Measurements from ENCODE around the gene LRRC4C. TPM values are rescaled to one million over a fixed set of nuclear protein-coding genes. Genes with fewer than 3 reads are reported as not detected.

LRRC4C gene
- total RNA-seq, 1 experiment from 2014 or later, result 0.15 TPM

GRCh38 chr11:41042688-41043087 lies 416.8 kb downstream of the LRRC4C start:
- Histone ChIP-seq H3K36me3 (ENCODE audit: control insufficient read depth, insufficient read depth, low read length) (no peaks in the 10 kb centered on the region), H3K4me1 (ENCODE audit: control insufficient read depth, insufficient read depth, low read length) (no peaks in the 10 kb centered on the region), H3K9me3 (ENCODE audit: control insufficient read depth, insufficient read depth, low read depth, low read length) (no peaks in the 10 kb centered on the region), H3K27ac (ENCODE audit: low read length) (no peak overlapping the region), H3K27me3 (ENCODE audit: control insufficient read depth, insufficient read depth, low read length) (no peaks in the 10 kb centered on the region), H3K4me3 (ENCODE audit: low read depth in 2 of 2, low read length in 2 of 2) (no peak overlapping the region)
- intact Hi-C loops (cut with micrococcal nuclease; ENCODE audit: unreplicated experiment) (no loop called here), in situ Hi-C loops (cut with HindIII; ENCODE audit: low pct_unique_long_range_greater_than_20kb, low sequenced_read_pairs) (no loop called here)
- TF ChIP-seq POLR2AphosphoS5 (IDR thresholded peaks at IDR 0.05; ENCODE audit: low read depth, low read length) (no peak), SIN3A (IDR thresholded peaks at IDR 0.05; ENCODE audit: borderline replicate concordance, insufficient read depth, low read depth, low read length) (no peak), REST (IDR thresholded peaks at IDR 0.05; ENCODE audit: insufficient read depth in 1 of 2, low read depth in 2 of 2, low read length in 1 of 2) (no peak), TCF7L2 (IDR thresholded peaks at IDR 0.05; ENCODE audit: low read depth, low read length) (no peak), CTCF (IDR thresholded peaks at IDR 0.05) (no peak)
- no TSS peak for BruUV-seq (replicated peaks)
- DNase-seq (ENCODE audit: low read depth, low spot score), result no peak
- ATAC-seq, result no peak
- ChIA-PET POLR2A (no interaction called here), CTCF (interaction anchor here (0.7 kb wide), 1 partner anchor 813 kb away, joined by 7 read pairs; no protein-coding TSS in a partner anchor)

GRCh38 chr11:41040474-41040873 lies 419.0 kb downstream of the LRRC4C start:
- no peak overlapping the region for H3K27ac ChIP-seq (ENCODE audit: low read length)
- in situ Hi-C loops (cut with HindIII; ENCODE audit: low pct_unique_long_range_greater_than_20kb, low sequenced_read_pairs) (no loop called here), intact Hi-C loops (cut with micrococcal nuclease; ENCODE audit: unreplicated experiment) (no loop called here)
- H3K27me3 ChIP-seq (ENCODE audit: control insufficient read depth, insufficient read depth, low read length), result no peaks in the 10 kb centered on the region
- H3K4me1 ChIP-seq (ENCODE audit: control insufficient read depth, insufficient read depth, low read length), result no peaks in the 10 kb centered on the region
- POLR2A ChIA-PET, result no interaction called here
- no TSS peak for BruUV-seq (replicated peaks)
- H3K9me3 ChIP-seq (ENCODE audit: control insufficient read depth, insufficient read depth, low read depth, low read length), result no peaks in the 10 kb centered on the region
- H3K4me3 ChIP-seq (ENCODE audit: low read depth in 2 of 2, low read length in 2 of 2), result no peak overlapping the region
- DNase-seq (ENCODE audit: low read depth, low spot score) (no peak), ATAC-seq (no peak)
- H3K36me3 ChIP-seq (ENCODE audit: control insufficient read depth, insufficient read depth, low read length), result no peaks in the 10 kb centered on the region
- TF ChIP-seq POLR2AphosphoS5 (IDR thresholded peaks at IDR 0.05; ENCODE audit: low read depth, low read length) (no peak), REST (IDR thresholded peaks at IDR 0.05; ENCODE audit: insufficient read depth in 1 of 2, low read depth in 2 of 2, low read length in 1 of 2) (no peak), TCF7L2 (IDR thresholded peaks at IDR 0.05; ENCODE audit: low read depth, low read length) (no peak), SIN3A (IDR thresholded peaks at IDR 0.05; ENCODE audit: borderline replicate concordance, insufficient read depth, low read depth, low read length) (no peak), CTCF (IDR thresholded peaks at IDR 0.05) (no peak)
- CTCF ChIA-PET, result no interaction called here

Data from Panc1 (cell line).